ENCODE data around the gene GALNT6. TPM values are rescaled to one million over a fixed set of nuclear protein-coding genes. Genes with fewer than 3 reads are reported as not detected.

GALNT6 gene
- total and polyA plus RNA-seq, 2 donors (not counting 3 experiments of a cell fraction or from before 2014, with no cell fraction given): 18.7 to 39.2 TPM

DNA sequence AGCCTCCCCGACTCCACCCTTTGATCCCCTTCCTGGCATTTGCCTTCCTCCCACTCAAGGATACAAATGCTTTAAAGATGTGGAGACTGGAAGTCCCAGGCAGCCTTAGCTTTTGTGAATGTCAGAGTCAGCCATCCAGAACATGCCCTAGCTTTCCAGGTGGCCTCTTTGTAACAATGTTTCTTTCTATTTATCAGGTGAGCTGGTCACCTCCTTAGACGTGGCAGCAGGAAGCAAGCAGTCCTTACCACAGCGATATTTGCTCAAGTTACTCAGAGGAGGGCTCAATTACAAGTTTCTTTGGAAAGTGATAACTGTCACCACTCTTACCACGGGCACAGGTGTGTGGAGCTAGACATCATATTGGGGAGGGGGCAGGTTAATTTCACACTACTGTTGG, 4.9 kb downstream of the GALNT6 start:
- H3K27ac ChIP-seq (ENCODE audit: insufficient read depth, low read depth, low read length): no peak overlapping the region
- no peak for FAIRE-seq
- H3K9me1 ChIP-seq (replicated peaks; ENCODE audit: control insufficient read depth, extremely low read depth, insufficient read depth, low read length): no peaks in the 10 kb centered on the region
- TF ChIP-seq, protein P1, sequence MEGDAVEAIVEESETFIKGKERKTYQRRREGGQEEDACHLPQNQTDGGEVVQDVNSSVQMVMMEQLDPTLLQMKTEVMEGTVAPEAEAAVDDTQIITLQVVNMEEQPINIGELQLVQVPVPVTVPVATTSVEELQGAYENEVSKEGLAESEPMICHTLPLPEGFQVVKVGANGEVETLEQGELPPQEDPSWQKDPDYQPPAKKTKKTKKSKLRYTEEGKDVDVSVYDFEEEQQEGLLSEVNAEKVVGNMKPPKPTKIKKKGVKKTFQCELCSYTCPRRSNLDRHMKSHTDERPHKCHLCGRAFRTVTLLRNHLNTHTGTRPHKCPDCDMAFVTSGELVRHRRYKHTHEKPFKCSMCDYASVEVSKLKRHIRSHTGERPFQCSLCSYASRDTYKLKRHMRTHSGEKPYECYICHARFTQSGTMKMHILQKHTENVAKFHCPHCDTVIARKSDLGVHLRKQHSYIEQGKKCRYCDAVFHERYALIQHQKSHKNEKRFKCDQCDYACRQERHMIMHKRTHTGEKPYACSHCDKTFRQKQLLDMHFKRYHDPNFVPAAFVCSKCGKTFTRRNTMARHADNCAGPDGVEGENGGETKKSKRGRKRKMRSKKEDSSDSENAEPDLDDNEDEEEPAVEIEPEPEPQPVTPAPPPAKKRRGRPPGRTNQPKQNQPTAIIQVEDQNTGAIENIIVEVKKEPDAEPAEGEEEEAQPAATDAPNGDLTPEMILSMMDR (IDR thresholded peaks at IDR 0.05; ENCODE audit: extremely low read depth in 1 of 2, insufficient read depth in 1 of 2, low read depth in 1 of 2, low read length in 2 of 2): no peak
- TF ChIP-seq JUN (IDR thresholded peaks at IDR 0.05; ENCODE audit: borderline replicate concordance, insufficient read depth, insufficient read length, low read depth): no peak
- TF ChIP-seq POLR2A (IDR thresholded peaks at IDR 0.05; ENCODE audit: low read depth, low read length): no peak
- TF ChIP-seq POLR2AphosphoS5 (IDR thresholded peaks at IDR 0.05; ENCODE audit: insufficient read depth, low read depth, low read length): no peak
- no peak for TF ChIP-seq MYC (IDR thresholded peaks at IDR 0.05; ENCODE audit: low read depth, low read length)
- no peak for TF ChIP-seq FOS (IDR thresholded peaks at IDR 0.05; ENCODE audit: borderline replicate concordance, insufficient read depth, low read length)
- TF ChIP-seq EZH2 (IDR thresholded peaks at IDR 0.05; ENCODE audit: borderline replicate concordance, low read depth, low read length, severe bottlenecking): no peak
- TF ChIP-seq, protein P2, sequence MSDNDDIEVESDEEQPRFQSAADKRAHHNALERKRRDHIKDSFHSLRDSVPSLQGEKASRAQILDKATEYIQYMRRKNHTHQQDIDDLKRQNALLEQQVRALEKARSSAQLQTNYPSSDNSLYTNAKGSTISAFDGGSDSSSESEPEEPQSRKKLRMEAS (IDR thresholded peaks at IDR 0.05; ENCODE audit: insufficient read depth, insufficient read length): no peak
- TF ChIP-seq GATA2 (IDR thresholded peaks at IDR 0.05; ENCODE audit: insufficient read depth, insufficient read length, low read depth, low read length): no peak
- H4K20me1 ChIP-seq (replicated peaks; ENCODE audit: control insufficient read depth, extremely low read depth, insufficient read depth, low read length): no peaks in the 10 kb centered on the region
- CTCF ChIA-PET: interaction anchor here (0.7 to 1.3 kb wide), 2 partner anchors 14 to 35 kb away, joined by 3 to 4 read pairs; no protein-coding TSS in a partner anchor
- BruUV-seq (replicated peaks): no TSS peak
- dilution Hi-C loops (cut with MboI; ENCODE audit: extremely low pct_ligation_motif_present, low sequenced_read_pairs) (no loop called here), intact Hi-C loops (cut with micrococcal nuclease) (no loop called here)
- no peaks in the 10 kb centered on the region for H3K36me3 ChIP-seq (ENCODE audit: control insufficient read depth in 2 of 2, extremely low read depth in 1 of 2, insufficient read depth in 2 of 2, low read length in 2 of 2)
- no peak for DNase-seq (ENCODE audit: low read depth, low spot score)
- no peak overlapping the region for H3K4me3 ChIP-seq (replicated peaks in 1 of 3; ENCODE audit: insufficient read depth in 1 of 3, low read depth in 1 of 3, low read length in 3 of 3)
- no peak overlapping the region for H2AFZ ChIP-seq (ENCODE audit: low read depth, low read length)
- peaks cover 7% of the 10 kb centered on the region for H3K4me1 ChIP-seq (ENCODE audit: control insufficient read depth, extremely low read depth, insufficient read depth, low read length)
- no peaks in the 10 kb centered on the region for H3K9me3 ChIP-seq (replicated peaks; ENCODE audit: control insufficient read depth, insufficient read depth, low read length)
- no peaks in the 10 kb centered on the region for H3K27me3 ChIP-seq (ENCODE audit: control insufficient read depth in 2 of 2, insufficient read depth in 2 of 2, low read length in 2 of 2)
- no peaks in the 10 kb centered on the region for H3K79me2 ChIP-seq (ENCODE audit: control insufficient read depth, insufficient read depth, low read length)
- no peak overlapping the region for H3K4me2 ChIP-seq (ENCODE audit: insufficient read depth, low read length)
- POLR2A ChIA-PET: no interaction called here
- H3K9ac ChIP-seq (replicated peaks; ENCODE audit: extremely low read depth, insufficient read depth, low read length): no peak overlapping the region
